ENCODE data around the gene GNAQ.
A peak's percentile ranks its signal among the peaks of the same experiment; 100 is the strongest.

Gene GNAQ

GRCh38 chr9:78030553-78031443, 813 bp downstream of the GNAQ start:
- peak; percentile 47 for DNase-seq

GRCh38 chr9:78030296-78030552, 1.4 kb downstream of the GNAQ start:
- DNase-seq = peak; percentile 19

GRCh38 chr9:78029551-78030295, 1.9 kb downstream of the GNAQ start:
- peak; percentile 11 for DNase-seq

GRCh38 chr9:78028926-78029325, 2.7 kb downstream of the GNAQ start:
- DNase-seq = no peak

GRCh38 chr9:78026947-78027346, 4.7 kb downstream of the GNAQ start:
- DNase-seq = peak; percentile 67

GRCh38 chr9:78026416-78026815, 5.2 kb downstream of the GNAQ start:
- no peak for DNase-seq

GRCh38 chr9:78025186-78025585, 6.4 kb downstream of the GNAQ start:
- no peak for DNase-seq

- DNase-seq = peak; percentile 53
Measured at GRCh38 chr9:78023003-78023741, 8.4 kb downstream of the GNAQ start.

GRCh38 chr9:78021697-78022096, 9.9 kb downstream of the GNAQ start:
- no peak for DNase-seq

- no peak for DNase-seq
Measured at GRCh38 chr9:78017190-78017693, 14.4 kb downstream of the GNAQ start.

GRCh38 chr9:78015241-78015640, 16.4 kb downstream of the GNAQ start:
- no peak for DNase-seq

- peak; percentile 75 for DNase-seq
Measured at GRCh38 chr9:78014776-78015175, 16.8 kb downstream of the GNAQ start.

- DNase-seq = peak; percentile 41
Measured at GRCh38 chr9:78013934-78014333, 17.7 kb downstream of the GNAQ start.

- DNase-seq = no peak
Measured at GRCh38 chr9:78011049-78011448, 20.6 kb downstream of the GNAQ start.

GRCh38 chr9:78010445-78010844, 21.2 kb downstream of the GNAQ start:
- DNase-seq = no peak

- no peak for DNase-seq
Measured at GRCh38 chr9:78009186-78009585, 22.4 kb downstream of the GNAQ start.

GRCh38 chr9:78006734-78007133, 24.9 kb downstream of the GNAQ start:
- DNase-seq = no peak

GRCh38 chr9:78005231-78006002, 26.2 kb downstream of the GNAQ start:
- no peak for DNase-seq

- DNase-seq = no peak
Measured at GRCh38 chr9:78004478-78005229, 27.0 kb downstream of the GNAQ start.

GRCh38 chr9:78003730-78004129, 27.9 kb downstream of the GNAQ start:
- no peak for DNase-seq

GRCh38 chr9:78001946-78002731, 29.5 kb downstream of the GNAQ start:
- DNase-seq = peak; percentile 53
